ENCODE data around the gene ZNF10.

ZNF10 gene

DNA sequence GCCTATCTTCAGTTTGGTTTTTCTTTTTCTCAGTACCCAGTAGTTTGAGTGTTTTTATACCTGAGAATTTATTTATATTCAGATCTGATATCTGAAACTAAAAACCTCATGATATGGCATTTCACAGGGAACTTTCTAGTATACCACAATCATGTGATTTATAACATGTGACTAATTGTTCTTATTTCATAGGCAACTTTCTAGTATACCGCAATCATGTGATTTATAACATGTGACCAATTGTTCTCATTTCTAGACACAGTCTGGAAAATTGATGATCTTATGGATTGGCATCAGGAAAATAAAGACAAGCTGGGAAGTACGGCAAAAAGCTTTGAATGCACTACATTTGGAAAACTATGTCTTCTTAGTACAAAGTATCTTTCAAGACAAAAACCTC lies 71.5 kb downstream of the ZNF10 start:
- Histone ChIP-seq H3K4me3 (ENCODE audit: low read depth in 1 of 2, low read length in 2 of 2) (peak overlapping the region; percentile 50 to 66), H3K27ac (ENCODE audit: low read length) (no peak overlapping the region), H3K9me3 (ENCODE audit: control insufficient read depth in 1 of 2, low read length in 2 of 2) (peaks cover 63 to 64% of the 10 kb centered on the region in 2 donors), H3K36me3 (ENCODE audit: control insufficient read depth in 1 of 2, insufficient read depth in 2 of 2, low read length in 2 of 2) (peaks cover 31 to 52% of the 10 kb centered on the region in 2 donors), H3K27me3 (ENCODE audit: low read depth, low read length) (no peaks in the 10 kb centered on the region), H3K4me1 (ENCODE audit: control insufficient read depth in 1 of 2, insufficient read depth in 2 of 2, low read length in 2 of 2) (no peaks in the 10 kb centered on the region)

DNA sequence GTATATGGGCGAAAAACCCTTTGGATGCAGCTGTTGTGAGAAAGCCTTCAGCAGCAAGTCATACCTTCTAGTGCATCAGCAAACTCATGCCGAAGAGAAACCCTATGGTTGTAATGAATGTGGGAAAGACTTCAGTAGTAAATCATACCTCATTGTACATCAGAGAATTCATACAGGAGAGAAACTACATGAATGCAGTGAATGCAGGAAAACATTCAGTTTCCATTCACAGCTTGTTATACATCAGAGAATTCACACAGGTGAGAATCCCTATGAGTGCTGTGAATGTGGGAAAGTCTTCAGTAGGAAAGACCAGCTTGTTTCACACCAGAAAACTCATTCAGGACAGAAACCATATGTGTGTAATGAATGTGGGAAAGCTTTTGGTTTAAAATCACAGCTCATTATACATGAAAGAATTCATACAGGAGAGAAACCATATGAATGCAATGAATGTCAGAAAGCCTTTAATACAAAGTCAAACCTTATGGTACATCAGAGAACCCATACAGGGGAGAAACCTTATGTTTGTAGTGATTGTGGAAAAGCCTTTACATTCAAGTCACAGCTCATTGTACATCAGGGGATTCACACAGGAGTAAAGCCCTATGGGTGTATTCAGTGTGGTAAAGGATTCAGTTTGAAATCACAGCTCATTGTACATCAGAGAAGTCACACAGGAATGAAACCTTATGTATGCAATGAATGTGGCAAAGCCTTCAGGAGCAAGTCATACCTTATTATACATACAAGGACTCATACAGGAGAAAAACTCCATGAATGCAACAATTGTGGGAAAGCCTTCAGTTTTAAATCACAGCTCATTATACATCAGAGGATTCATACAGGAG lies 72.3 kb downstream of the ZNF10 start:
- Histone ChIP-seq H3K27me3 (ENCODE audit: low read depth, low read length) (no peaks in the 10 kb centered on the region), H3K4me1 (ENCODE audit: control insufficient read depth in 1 of 2, insufficient read depth in 2 of 2, low read length in 2 of 2) (no peaks in the 10 kb centered on the region), H3K27ac (ENCODE audit: low read length) (no peak overlapping the region), H3K9me3 (ENCODE audit: control insufficient read depth in 1 of 2, low read length in 2 of 2) (peaks cover 69 to 71% of the 10 kb centered on the region in 2 donors), H3K36me3 (ENCODE audit: control insufficient read depth in 1 of 2, insufficient read depth in 2 of 2, low read length in 2 of 2) (peaks cover 31 to 52% of the 10 kb centered on the region in 2 donors), H3K4me3 (ENCODE audit: low read depth in 1 of 2, low read length in 2 of 2) (peak overlapping the region; percentile 50 to 66)

DNA sequence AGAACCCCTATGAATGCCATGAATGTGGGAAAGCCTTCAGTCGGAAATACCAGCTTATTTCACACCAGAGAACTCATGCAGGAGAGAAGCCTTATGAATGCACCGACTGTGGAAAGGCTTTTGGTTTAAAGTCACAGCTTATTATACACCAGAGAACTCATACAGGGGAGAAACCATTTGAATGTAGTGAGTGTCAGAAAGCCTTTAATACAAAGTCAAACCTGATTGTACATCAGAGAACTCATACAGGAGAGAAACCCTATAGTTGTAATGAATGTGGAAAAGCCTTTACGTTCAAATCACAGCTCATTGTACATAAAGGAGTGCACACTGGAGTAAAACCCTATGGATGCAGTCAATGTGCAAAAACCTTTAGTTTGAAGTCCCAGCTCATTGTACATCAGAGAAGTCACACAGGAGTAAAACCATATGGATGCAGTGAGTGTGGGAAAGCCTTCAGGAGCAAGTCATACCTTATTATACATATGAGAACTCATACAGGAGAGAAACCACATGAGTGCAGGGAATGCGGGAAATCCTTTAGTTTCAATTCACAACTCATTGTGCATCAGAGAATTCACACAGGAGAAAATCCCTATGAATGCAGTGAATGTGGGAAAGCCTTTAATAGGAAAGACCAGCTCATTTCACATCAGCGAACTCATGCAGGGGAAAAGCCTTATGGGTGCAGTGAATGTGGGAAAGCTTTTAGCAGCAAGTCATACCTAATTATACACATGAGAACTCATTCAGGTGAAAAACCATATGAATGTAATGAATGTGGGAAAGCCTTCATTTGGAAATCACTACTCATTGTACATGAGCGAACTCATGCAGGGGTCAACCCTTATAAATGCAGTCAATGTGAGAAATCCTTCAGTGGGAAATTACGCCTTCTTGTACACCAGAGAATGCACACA lies 73.2 kb downstream of the ZNF10 start:
- H3K27ac ChIP-seq (ENCODE audit: low read length): no peak overlapping the region
- H3K4me3 ChIP-seq (ENCODE audit: low read depth in 1 of 2, low read length in 2 of 2): peak overlapping the region; percentile 50 to 66
- no peaks in the 10 kb centered on the region for H3K27me3 ChIP-seq (ENCODE audit: low read depth, low read length)
- H3K36me3 ChIP-seq (ENCODE audit: control insufficient read depth in 1 of 2, insufficient read depth in 2 of 2, low read length in 2 of 2): peaks cover 31 to 52% of the 10 kb centered on the region in 2 donors
- H3K4me1 ChIP-seq (ENCODE audit: control insufficient read depth in 1 of 2, insufficient read depth in 2 of 2, low read length in 2 of 2): no peaks in the 10 kb centered on the region
- peaks cover 73 to 78% of the 10 kb centered on the region in 2 donors for H3K9me3 ChIP-seq (ENCODE audit: control insufficient read depth in 1 of 2, low read length in 2 of 2)

DNA sequence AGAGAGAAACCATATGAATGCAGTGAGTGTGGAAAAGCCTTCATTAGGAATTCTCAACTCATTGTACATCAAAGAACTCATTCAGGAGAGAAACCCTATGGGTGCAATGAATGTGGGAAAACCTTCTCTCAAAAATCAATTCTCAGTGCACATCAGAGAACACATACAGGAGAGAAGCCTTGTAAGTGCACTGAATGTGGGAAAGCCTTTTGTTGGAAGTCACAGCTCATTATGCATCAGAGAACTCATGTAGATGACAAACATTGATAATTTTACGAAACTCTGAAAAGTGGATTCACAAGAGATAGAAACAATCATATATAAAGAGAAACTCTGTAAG lies 73.8 kb downstream of the ZNF10 start:
- H3K27ac ChIP-seq (ENCODE audit: low read length): no peak overlapping the region
- no peaks in the 10 kb centered on the region for H3K4me1 ChIP-seq (ENCODE audit: control insufficient read depth in 1 of 2, insufficient read depth in 2 of 2, low read length in 2 of 2)
- H3K36me3 ChIP-seq (ENCODE audit: control insufficient read depth in 1 of 2, insufficient read depth in 2 of 2, low read length in 2 of 2): peaks cover 31 to 52% of the 10 kb centered on the region in 2 donors
- H3K9me3 ChIP-seq (ENCODE audit: control insufficient read depth in 1 of 2, low read length in 2 of 2): peaks cover 74 to 84% of the 10 kb centered on the region in 2 donors
- H3K4me3 ChIP-seq (ENCODE audit: low read depth in 1 of 2, low read length in 2 of 2): peak overlapping the region; percentile 50 to 66
- no peaks in the 10 kb centered on the region for H3K27me3 ChIP-seq (ENCODE audit: low read depth, low read length)

DNA sequence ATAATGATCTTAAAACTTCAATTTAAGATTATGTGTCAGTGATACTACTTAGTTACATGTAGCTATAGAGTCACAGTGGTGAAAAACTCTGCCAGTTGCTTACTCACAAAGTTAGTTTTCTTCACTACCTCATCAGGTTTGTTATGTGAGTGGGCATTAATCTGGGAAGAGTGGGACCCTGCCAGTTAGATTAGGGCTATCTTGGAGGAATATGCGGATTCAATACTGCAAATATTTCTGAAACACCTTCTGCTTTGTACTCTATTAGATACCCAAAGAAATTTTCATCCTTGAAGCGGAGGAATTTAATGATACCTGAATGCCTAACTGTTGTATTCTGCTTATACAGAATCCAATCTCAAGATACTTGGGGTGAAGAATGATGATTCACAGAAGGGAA lies 76.0 kb downstream of the ZNF10 start:
- no peak overlapping the region for H3K27ac ChIP-seq (ENCODE audit: low read length)
- H3K4me1 ChIP-seq (ENCODE audit: control insufficient read depth in 1 of 2, insufficient read depth in 2 of 2, low read length in 2 of 2): no peaks in the 10 kb centered on the region
- H3K9me3 ChIP-seq (ENCODE audit: control insufficient read depth in 1 of 2, low read length in 2 of 2): peaks cover 77 to 95% of the 10 kb centered on the region in 2 donors
- no peaks in the 10 kb centered on the region for H3K27me3 ChIP-seq (ENCODE audit: low read depth, low read length)
- H3K36me3 ChIP-seq (ENCODE audit: control insufficient read depth in 1 of 2, insufficient read depth in 2 of 2, low read length in 2 of 2): peaks cover 20 to 50% of the 10 kb centered on the region in 2 donors
- H3K4me3 ChIP-seq (ENCODE audit: low read depth in 1 of 2, low read length in 2 of 2): peak overlapping the region; percentile 14 to 50

All from muscle layer of duodenum (tissue), 2 donors.